Activated CD4-positive, alpha-beta memory T cell treated with anti-CD3 and anti-CD28 coated beads, Interleukin-2, amount 10 ng/mL, durations not matched to agents 7 days and 5 days (primary cell): ENCODE data around the gene RRP7A. TPM values are rescaled to one million over a fixed set of nuclear protein-coding genes. Genes with fewer than 3 reads are reported as not detected.
A peak's percentile ranks its signal among the peaks of the same experiment; 100 is the strongest.
"Not testable (repeated sequence)": the region's sequence is repeated elsewhere in the genome, so short reads cannot be mapped to it uniquely, and the experiment has no call there.

Source experiments
- CTCF ChIA-PET: fragments of 350-600 bp; sonication (Branson Sonifier 250); formaldehyde crosslinking; loops from one replicate; lab custom pipeline; 2021; ENCODE audit warnings: antibody characterized with exemption, inconsistent platforms; lab: Charles Lee
- POLR2A ChIA-PET: fragments of 350-600 bp; sonication (Branson Sonifier 250); formaldehyde crosslinking; loops from one replicate; lab custom pipeline; 2021; ENCODE audit warnings: antibody characterized with exemption; lab: Charles Lee
- DNase-seq: peaks from one replicate; pipeline ENCODE4 v3.0.0-alpha.2; 2020
- H3K27ac Mint-ChIP-seq: one replicate; pipeline ENCODE4 v1.8.0; 2021; ENCODE audit warnings: mild to moderate bottlenecking, mixed read lengths
- H3K27me3 Mint-ChIP-seq: one replicate; pipeline ENCODE4 v1.8.0; 2021; ENCODE audit warnings: mixed read lengths
- H3K36me3 Mint-ChIP-seq: one replicate; pipeline ENCODE4 v1.8.0; 2021; ENCODE audit warnings: low read depth, mixed read lengths
- H3K4me1 Mint-ChIP-seq: one replicate; pipeline ENCODE4 v1.8.0; 2021; ENCODE audit warnings: mixed read lengths
- H3K4me3 Mint-ChIP-seq: one replicate; pipeline ENCODE4 v1.8.0; 2021; ENCODE audit warnings: mild to moderate bottlenecking, mixed read lengths
- H3K9me3 Mint-ChIP-seq: one replicate; pipeline ENCODE4 v1.8.0; 2021; ENCODE audit warnings: mixed read lengths
- total RNA-seq, 2 experiments: library from RNA; stranded (reverse); gene quantifications; one replicate each; pipeline ENCODE4 v1.2.3, GENCODE V29; 2021

RRP7A gene
- total RNA-seq, 2 experiments from 2014 or later = 58.8 to 62.5 TPM

DNA sequence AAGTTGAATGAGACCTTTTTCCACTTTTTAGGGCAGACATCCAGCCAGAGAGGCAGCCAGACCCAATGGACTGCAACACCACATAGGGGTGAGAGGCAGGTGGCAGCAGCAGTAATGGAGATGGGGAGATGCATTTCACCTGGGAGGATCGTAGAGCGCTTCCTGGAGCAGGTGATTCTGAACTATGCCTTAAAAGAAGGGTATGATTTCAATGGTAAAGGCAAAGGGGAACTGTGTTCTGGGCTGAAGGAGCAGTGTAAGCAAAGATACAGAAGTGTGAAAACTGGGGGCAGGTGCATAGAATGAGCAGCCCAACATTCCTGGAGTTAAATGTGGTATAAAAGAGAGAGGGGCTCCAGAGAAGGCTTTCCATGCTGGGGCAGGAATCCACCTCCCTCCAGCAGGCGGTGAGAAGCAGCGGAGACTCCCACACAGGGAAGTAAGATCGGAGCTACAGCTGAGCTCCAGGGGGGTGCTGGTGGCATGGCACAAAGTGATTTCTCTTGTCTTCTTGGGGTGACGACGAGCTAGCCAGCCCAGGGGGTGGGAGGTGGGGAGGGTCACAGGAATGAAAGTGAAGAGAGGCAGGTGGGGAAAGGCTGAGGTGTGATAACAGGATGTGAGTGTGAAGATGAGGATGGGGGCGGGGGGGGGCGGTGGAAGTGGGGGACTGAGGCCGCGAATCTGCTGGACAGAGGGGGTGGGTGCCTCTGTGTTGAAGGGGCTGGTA lies 29.9 kb upstream of the RRP7A start:
- Mint-ChIP-seq H3K4me3 (no peak overlapping the region), H3K4me1 (peaks cover 20% of the 10 kb centered on the region), H3K27me3 (peaks cover 11% of the 10 kb centered on the region), H3K9me3 (no peaks in the 10 kb centered on the region), H3K27ac (no peak overlapping the region), H3K36me3 (no peaks in the 10 kb centered on the region)
- CTCF ChIA-PET = interaction anchor here (0.5 to 1.5 kb wide), 5 partner anchors 9 to 43 kb away, joined by 3 to 5 read pairs (median 3); no protein-coding TSS in a partner anchor
- DNase-seq = no peak
- POLR2A ChIA-PET = interaction anchor here (1.0 to 1.5 kb wide), 5 partner anchors 12 to 65 kb away, joined by 3 to 7 read pairs (median 4); partner anchors contain the start of gene POLDIP3

DNA sequence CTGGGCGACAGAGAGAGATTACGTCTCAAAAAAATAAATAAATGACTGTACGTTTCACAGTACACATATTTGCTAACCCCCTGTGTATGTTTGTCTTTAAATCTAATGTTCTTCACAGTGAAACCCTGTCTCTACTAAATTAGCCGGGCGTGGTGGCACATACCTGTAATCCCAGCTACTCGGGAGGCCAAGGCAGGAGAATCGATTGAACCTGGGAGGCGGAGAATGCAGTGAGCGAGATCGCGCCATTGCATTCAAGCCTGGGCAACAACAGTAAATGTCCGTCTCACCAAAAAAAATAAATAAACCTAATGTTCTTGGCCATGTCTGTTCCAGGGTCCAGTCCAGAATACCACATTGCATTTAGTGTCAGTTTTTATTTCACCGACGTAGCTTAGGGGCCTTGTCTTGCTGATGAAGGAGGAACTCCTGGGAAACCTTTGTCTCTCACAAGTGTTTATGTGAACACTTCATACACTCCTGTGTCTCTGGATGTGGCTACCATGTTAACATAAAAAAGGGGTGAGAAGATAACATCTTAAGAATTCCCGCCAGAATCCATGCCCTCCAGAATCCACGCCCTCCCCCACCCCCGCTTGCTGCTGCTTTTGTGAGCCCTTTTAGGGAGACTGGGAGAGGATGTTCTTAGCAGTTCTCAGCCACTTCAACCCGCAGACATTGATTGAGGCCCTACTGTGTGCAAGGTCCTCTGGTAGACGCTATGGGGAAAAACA lies 29.2 kb upstream of the RRP7A start:
- no peaks in the 10 kb centered on the region for H3K9me3 Mint-ChIP-seq
- no peak overlapping the region for H3K27ac Mint-ChIP-seq
- ChIA-PET CTCF (no interaction called here), POLR2A (no interaction called here)
- H3K36me3 Mint-ChIP-seq = no peaks in the 10 kb centered on the region
- DNase-seq = no peak
- no peak overlapping the region for H3K4me3 Mint-ChIP-seq
- peaks cover 9% of the 10 kb centered on the region for H3K27me3 Mint-ChIP-seq
- peaks cover 16% of the 10 kb centered on the region for H3K4me1 Mint-ChIP-seq

DNA sequence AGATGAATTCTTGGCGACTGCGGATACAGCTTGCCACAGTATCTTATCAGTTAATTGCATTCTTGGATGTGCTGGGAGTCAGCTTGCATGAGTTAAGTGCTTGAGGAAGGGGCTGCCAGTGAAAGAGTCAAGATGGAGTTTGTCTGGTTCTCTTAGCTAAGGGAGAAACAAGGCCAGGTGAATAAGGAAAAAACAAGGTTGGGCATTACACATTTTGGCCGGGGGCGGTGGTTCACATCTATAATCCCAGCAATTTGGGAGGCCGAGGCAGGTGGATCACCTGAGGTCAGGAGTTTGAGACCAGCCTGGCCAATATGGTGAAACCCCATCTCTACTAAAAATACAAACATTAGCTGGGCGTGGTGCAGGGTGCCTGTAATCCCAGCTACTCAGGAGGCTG lies 28.5 kb upstream of the RRP7A start:
- H3K4me3 Mint-ChIP-seq, POLR2A ChIA-PET, H3K9me3 Mint-ChIP-seq, H3K27me3 Mint-ChIP-seq, CTCF ChIA-PET, H3K27ac Mint-ChIP-seq, DNase-seq, H3K36me3 Mint-ChIP-seq: not testable (repeated sequence)
- peaks cover 15% of the 10 kb centered on the region for H3K4me1 Mint-ChIP-seq

DNA sequence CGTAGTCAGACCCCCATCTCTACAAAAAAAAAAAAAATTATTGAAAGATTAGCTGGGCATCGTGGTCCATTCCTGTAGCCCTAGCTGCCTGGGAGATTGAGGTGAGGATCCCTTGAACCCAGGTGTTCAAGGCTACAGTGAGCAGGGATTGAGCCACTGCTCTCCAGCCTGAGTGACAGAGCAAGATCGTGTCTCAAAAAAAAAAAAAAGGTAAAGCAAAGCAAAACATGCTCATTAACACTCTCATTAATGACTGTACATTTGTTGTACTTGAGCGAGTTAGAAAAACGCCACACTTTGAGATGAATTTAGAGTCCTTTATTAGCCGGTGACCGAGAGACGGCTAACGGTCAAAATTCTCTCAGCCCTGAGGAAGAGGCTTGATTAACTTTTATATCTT lies 28.0 kb upstream of the RRP7A start:
- no peak for DNase-seq
- Mint-ChIP-seq H3K9me3 (no peaks in the 10 kb centered on the region), H3K4me3 (no peak overlapping the region), H3K27ac (no peak overlapping the region), H3K4me1 (peaks cover 12% of the 10 kb centered on the region), H3K27me3 (peaks cover 12% of the 10 kb centered on the region), H3K36me3 (no peaks in the 10 kb centered on the region)
- CTCF ChIA-PET = interaction anchor here (0.5 kb wide), 1 partner anchor 9 kb away, joined by 3 read pairs; no protein-coding TSS in a partner anchor
- POLR2A ChIA-PET = interaction anchor here (0.6 kb wide), 1 partner anchor 32 kb away, joined by 3 read pairs; no protein-coding TSS in a partner anchor

DNA sequence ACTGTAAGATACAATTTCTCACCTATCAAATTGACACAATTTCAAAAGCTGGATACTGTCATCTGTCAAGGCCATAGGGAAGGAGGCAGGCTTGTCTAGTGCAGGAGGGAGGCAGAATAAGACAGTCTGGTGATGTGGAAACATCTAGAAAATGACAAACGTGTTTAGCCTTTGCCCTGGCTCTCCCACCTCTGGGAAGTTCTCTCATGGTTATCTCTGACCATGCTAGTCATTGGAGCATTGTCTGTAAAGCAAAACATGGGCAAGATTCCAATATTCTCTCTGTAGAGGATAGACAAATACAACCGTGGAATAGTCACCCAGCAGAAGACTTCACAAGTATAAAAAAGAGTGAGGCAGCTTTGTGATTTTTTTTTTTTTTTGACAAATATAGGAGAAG lies 25.1 kb upstream of the RRP7A start:
- no peaks in the 10 kb centered on the region for H3K9me3 Mint-ChIP-seq
- H3K36me3 Mint-ChIP-seq = no peaks in the 10 kb centered on the region
- H3K4me1 Mint-ChIP-seq = peaks cover 2% of the 10 kb centered on the region
- H3K27me3 Mint-ChIP-seq = peaks cover 16% of the 10 kb centered on the region
- H3K27ac Mint-ChIP-seq = no peak overlapping the region
- CTCF ChIA-PET = interaction anchor here (1.4 kb wide), 1 partner anchor 11 kb away, joined by 4 read pairs; no protein-coding TSS in a partner anchor
- no peak for DNase-seq
- POLR2A ChIA-PET = no interaction called here
- H3K4me3 Mint-ChIP-seq = no peak overlapping the region

DNA sequence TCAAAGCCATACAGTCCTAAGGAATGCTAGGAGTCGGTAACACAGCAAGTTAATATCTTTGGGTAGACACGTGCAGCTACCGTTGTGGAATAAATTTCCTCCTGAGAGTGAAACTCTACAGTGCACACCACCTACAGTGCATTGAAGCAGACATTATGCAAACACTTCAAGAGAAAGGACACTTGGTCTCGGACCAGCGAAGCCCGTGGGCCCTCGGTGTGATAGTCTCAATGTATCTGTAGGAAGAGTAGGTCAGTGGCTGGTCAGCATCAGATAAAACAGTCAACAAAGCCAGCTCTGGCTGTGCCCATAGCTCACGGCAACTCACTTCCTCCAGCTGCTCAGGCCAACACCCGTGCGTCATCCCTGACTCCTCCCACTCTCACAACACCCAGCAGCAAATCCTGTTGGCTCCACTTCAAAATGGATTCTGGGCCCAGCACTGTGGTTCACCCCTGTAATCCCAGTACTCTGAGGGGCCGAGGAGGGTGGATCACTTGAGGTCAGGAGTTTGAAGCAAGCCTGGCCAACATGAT lies 19.7 kb upstream of the RRP7A start:
- CTCF ChIA-PET, DNase-seq, H3K27me3 Mint-ChIP-seq, H3K9me3 Mint-ChIP-seq, H3K36me3 Mint-ChIP-seq, H3K4me3 Mint-ChIP-seq, POLR2A ChIA-PET: not testable (repeated sequence)
- H3K27ac Mint-ChIP-seq = peak overlapping the region; percentile 7
- H3K4me1 Mint-ChIP-seq = peaks cover 20% of the 10 kb centered on the region

DNA sequence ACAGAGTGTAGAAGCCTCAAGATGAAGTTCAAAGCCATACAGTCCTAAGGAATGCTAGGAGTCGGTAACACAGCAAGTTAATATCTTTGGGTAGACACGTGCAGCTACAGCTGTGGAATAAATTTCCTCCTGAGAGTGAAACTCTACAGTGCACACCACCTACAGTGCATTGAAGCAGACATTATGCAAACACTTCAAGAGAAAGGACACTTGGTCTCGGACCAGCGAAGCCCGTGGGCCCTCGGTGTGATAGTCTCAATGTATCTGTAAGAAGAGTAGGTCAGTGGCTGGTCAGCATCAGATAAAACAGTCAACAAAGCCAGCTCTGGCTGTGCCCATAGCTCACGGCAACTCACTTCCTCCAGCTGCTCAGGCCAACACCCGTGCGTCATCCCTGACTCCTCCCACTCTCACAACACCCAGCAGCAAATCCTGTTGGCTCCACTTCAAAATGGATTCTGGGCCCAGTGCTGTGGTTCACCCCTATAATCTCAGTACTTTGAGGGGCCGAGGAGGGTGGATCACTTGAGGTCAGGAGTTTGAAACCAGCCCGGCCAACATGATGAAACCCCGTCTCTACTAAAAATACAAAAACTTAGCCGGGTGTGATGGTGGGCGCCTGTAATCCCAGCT lies 17.7 kb upstream of the RRP7A start:
- H3K36me3 Mint-ChIP-seq, DNase-seq, CTCF ChIA-PET, H3K4me3 Mint-ChIP-seq, H3K9me3 Mint-ChIP-seq, H3K27me3 Mint-ChIP-seq: not testable (repeated sequence)
- POLR2A ChIA-PET = interaction anchor here (1.0 to 1.3 kb wide), 3 partner anchors 13 to 19 kb away, joined by 3 to 4 read pairs (median 3); no protein-coding TSS in a partner anchor
- H3K27ac Mint-ChIP-seq = peak overlapping the region; percentile 61
- H3K4me1 Mint-ChIP-seq = peaks cover 34% of the 10 kb centered on the region

DNA sequence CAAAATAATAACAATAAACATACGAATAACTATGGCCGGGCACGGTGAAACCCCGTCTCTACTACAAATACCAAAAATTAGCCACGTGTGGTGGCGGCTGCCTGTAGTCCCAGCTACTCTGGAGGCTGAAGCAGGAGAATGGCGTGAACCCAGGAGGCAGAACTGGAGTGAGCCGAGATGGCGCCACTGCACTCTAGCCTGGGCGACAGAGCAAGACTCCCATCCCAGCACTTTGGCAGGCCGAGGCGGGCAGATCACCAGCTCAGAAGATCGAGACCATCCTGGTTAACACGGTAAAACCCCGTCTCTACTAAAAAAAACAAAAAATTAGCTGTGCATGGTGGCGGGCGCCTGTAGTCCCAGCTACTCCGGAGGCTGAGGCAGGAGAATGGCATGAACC lies 17.0 kb upstream of the RRP7A start:
- H3K9me3 Mint-ChIP-seq, H3K36me3 Mint-ChIP-seq, H3K27me3 Mint-ChIP-seq, H3K4me3 Mint-ChIP-seq, DNase-seq, H3K27ac Mint-ChIP-seq, CTCF ChIA-PET: not testable (repeated sequence)
- POLR2A ChIA-PET = interaction anchor here (1.0 to 1.3 kb wide), 2 partner anchors 15 to 18 kb away, joined by 3 read pairs; no protein-coding TSS in a partner anchor
- H3K4me1 Mint-ChIP-seq = peaks cover 35% of the 10 kb centered on the region

DNA sequence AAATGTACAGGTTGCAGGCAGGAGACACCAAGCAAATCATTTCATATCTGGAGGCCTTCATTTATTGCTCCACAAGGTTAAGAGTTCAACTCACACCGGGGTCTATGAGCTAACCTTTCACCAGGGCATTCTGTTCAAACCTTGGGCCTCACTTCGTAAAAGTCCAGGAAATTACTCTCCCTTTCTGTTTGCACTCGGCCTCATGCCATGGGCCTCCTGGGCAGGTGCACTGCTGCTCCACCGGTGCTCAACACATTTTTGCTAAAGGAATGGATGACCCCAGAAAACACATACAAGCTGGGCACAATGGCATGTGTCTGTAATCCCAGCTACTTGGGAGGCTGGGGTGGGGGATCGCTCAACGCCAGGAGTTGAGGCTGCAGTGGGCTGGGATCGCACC lies 16.6 kb upstream of the RRP7A start:
- CTCF ChIA-PET = no interaction called here

DNA sequence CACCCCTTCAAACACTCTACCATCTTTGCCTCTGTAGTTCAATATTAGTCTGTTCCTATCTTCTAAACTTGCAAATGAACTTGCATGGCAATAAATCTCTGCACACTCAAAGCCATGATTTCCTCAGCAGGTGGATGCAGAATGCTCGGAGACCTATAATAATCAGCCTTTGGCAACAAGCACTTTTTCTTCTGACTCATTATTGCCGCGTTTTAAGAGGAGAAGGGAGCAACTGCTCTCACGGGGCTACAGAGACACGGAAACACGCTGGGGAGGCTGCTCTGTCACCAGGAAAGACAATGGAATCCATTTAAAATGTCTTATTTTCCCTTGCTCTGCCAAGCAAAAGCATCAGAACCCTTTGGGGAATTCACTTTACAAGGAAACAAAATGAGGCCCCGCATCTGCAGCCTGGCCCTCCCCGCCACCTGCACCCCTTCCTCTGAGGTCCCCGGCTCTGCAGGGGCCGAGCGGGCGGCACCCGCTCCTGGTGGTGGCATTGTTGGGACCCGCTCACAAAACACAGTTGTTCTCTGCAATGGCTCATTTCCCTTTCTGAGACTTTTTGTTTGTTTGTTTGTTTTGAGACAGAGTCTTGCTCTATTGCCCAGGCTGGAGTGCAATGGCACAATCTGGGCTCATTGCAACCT lies 15.6 kb upstream of the RRP7A start:
- peaks cover 34% of the 10 kb centered on the region for H3K4me1 Mint-ChIP-seq
- H3K36me3 Mint-ChIP-seq, DNase-seq, H3K27ac Mint-ChIP-seq, POLR2A ChIA-PET, H3K9me3 Mint-ChIP-seq, H3K4me3 Mint-ChIP-seq, CTCF ChIA-PET, H3K27me3 Mint-ChIP-seq: not testable (repeated sequence)

More for the DNA sequence above, 16.6 kb upstream of the RRP7A start:
- Mint-ChIP-seq H3K4me1 (peaks cover 33% of the 10 kb centered on the region), H3K27ac (no peak overlapping the region), H3K27me3 (peaks cover 1% of the 10 kb centered on the region), H3K4me3 (no peak overlapping the region), H3K36me3 (no peaks in the 10 kb centered on the region), H3K9me3 (no peaks in the 10 kb centered on the region)
- POLR2A ChIA-PET = interaction anchor here (1.0 to 1.3 kb wide), 2 partner anchors 16 to 18 kb away, joined by 3 read pairs; no protein-coding TSS in a partner anchor
- no peak for DNase-seq

DNA sequence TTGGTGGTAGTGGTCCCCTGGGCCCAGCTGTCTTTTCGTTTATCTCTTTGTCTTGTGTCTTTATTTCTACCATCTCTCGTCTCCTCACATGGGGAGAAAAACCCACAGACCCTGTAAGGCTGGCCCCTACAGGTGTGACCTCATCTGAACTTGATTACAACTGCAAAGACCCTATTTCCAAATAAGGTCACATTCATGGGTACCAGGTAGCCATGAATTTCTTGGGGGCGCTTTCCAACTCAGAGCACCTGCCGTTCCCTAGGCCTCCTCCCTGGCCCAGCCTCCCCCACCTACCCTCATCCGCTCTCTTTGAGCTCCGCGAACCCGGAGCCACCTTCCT lies 14.0 kb upstream of the RRP7A start:
- ChIA-PET CTCF (interaction anchor here (0.6 to 1.8 kb wide), 6 partner anchors 11 to 681 kb away, joined by 4 to 5 read pairs (median 4); no protein-coding TSS in a partner anchor), POLR2A (interaction anchor here (0.8 to 1.9 kb wide), 5 partner anchors 10 to 81 kb away, joined by 3 to 14 read pairs (median 3); partner anchors contain the start of genes POLDIP3 and SERHL2)
- no peaks in the 10 kb centered on the region for H3K9me3 Mint-ChIP-seq
- H3K27me3 Mint-ChIP-seq = peaks cover 1% of the 10 kb centered on the region
- H3K4me1 Mint-ChIP-seq = peaks cover 42% of the 10 kb centered on the region
- H3K27ac Mint-ChIP-seq = peak overlapping the region; percentile 93
- no peak for DNase-seq
- H3K4me3 Mint-ChIP-seq = peak overlapping the region; percentile 77
- H3K36me3 Mint-ChIP-seq = no peaks in the 10 kb centered on the region
